HG02981 (cell line): ENCODE results near the gene EEF2.
"Not testable (repeated sequence)": the region's sequence is repeated elsewhere in the genome, so short reads cannot be mapped to it uniquely, and the experiment has no call there.

Source experiments
- ATAC-seq: cut with Tn5 transposase; IDR thresholded peaks from one replicate; pipeline ENCODE4 v1.9.1; 2021; ENCODE audit warnings: mild to moderate bottlenecking, moderate library complexity; ENCODE audit not compliant: unreplicated experiment

EEF2 gene

GRCh38 chr19:4015705-4016402 is 30.6 kb upstream of the EEF2 start:
- ATAC-seq, result no peak

GRCh38 chr19:4014541-4015491 is 29.6 kb upstream of the EEF2 start:
- ATAC-seq, result no peak

- no peak for ATAC-seq
Measured at GRCh38 chr19:4013886-4014540, 28.8 kb upstream of the EEF2 start.

GRCh38 chr19:4012975-4013634 is 27.8 kb upstream of the EEF2 start:
- ATAC-seq, result no peak

- ATAC-seq, result no peak
Measured at GRCh38 chr19:4012092-4012974, 27.1 kb upstream of the EEF2 start.

GRCh38 chr19:4011430-4011829 is 26.2 kb upstream of the EEF2 start:
- ATAC-seq, result not testable (repeated sequence)

- no peak for ATAC-seq
Measured at GRCh38 chr19:4010808-4011110, 25.5 kb upstream of the EEF2 start.

- ATAC-seq, result no peak
Measured at GRCh38 chr19:4009990-4010807, 24.9 kb upstream of the EEF2 start.

GRCh38 chr19:4007836-4008539 is 22.7 kb upstream of the EEF2 start:
- ATAC-seq, result no peak

GRCh38 chr19:4007021-4007835 is 22.0 kb upstream of the EEF2 start, which contains the start of gene PIAS4:
Gene PIAS4 (plus strand): TSS chr19:4007736. CDS start chr19:4007761, 25 bp downstream.
- ATAC-seq, result peak; percentile 79

GRCh38 chr19:4005436-4005835 is 20.2 kb upstream of the EEF2 start:
- ATAC-seq, result not testable (repeated sequence)

GRCh38 chr19:4000798-4001197 is 15.5 kb upstream of the EEF2 start:
- not testable (repeated sequence) for ATAC-seq

GRCh38 chr19:3998667-3999412 is 13.6 kb upstream of the EEF2 start:
- not testable (repeated sequence) for ATAC-seq

GRCh38 chr19:3995607-3996006 is 10.3 kb upstream of the EEF2 start:
- ATAC-seq, result no peak

- no peak for ATAC-seq
Measured at GRCh38 chr19:3990815-3991117, 5.5 kb upstream of the EEF2 start.

GRCh38 chr19:3987619-3988371 is 2.5 kb upstream of the EEF2 start:
- ATAC-seq, result no peak
